SU-DHL-6 (cell line): ENCODE data around the gene DLX1.
"Not testable (repeated sequence)": the region's sequence is repeated elsewhere in the genome, so short reads cannot be mapped to it uniquely, and the experiment has no call there.

Experiments used
- H2AFZ ChIP-seq: fragments of 200-600 bp; sonication (generic); 2 replicates; pipeline ENCODE4 v1.6.1; 2014; ENCODE audit warnings: low read depth, mild to moderate bottlenecking, moderate library complexity, mixed read lengths, antibody characterized with exemption, low read length; ENCODE audit not compliant: severe bottlenecking
- H3F3A ChIP-seq: fragments of 200-600 bp; shearing (Covaris generic); 2 replicates; pipeline ENCODE4 v1.6.0; 2016; ENCODE audit warnings: antibody characterized with exemption, mild to moderate bottlenecking; ENCODE audit not compliant: insufficient read depth
- H3K27ac ChIP-seq: fragments of 200-600 bp; sonication (generic); 2 replicates; pipeline ENCODE4 v1.5.1; 2016; ENCODE audit warnings: low read depth, mild to moderate bottlenecking, low read length, moderate library complexity, mixed read lengths
- H3K27me3 ChIP-seq: fragments of 200-600 bp; sonication (generic), shearing (Covaris generic); 2 replicates; pipeline ENCODE4 v1.6.0; 2014; ENCODE audit warnings: mild to moderate bottlenecking, low read length
- H3K36me3 ChIP-seq: fragments of 200-600 bp; sonication (generic); 2 replicates; pipeline ENCODE4 v1.6.1; 2014; ENCODE audit warnings: mild to moderate bottlenecking, low read length, mixed read lengths
- H3K4me2 ChIP-seq: fragments of 300-600, 200-600 bp; shearing (Covaris generic), sonication (generic); 2 replicates; pipeline ENCODE4 v1.6.0; 2014; ENCODE audit warnings: low read length, low read depth, mild to moderate bottlenecking; ENCODE audit not compliant: poor library complexity, severe bottlenecking
- H3K4me3 ChIP-seq: fragments of 200-600 bp; sonication (generic); 2 replicates; pipeline ENCODE4 v1.5.1; 2014; ENCODE audit warnings: antibody characterized with exemption, low read length, mild to moderate bottlenecking, mixed read lengths; ENCODE audit not compliant: insufficient read depth, poor library complexity, severe bottlenecking
- H3K79me2 ChIP-seq: fragments of 200-600 bp; sonication (generic); 2 replicates; pipeline ENCODE4 v1.6.1; 2014; ENCODE audit warnings: mild to moderate bottlenecking, low read length, moderate library complexity; ENCODE audit not compliant: insufficient read depth
- H3K9ac ChIP-seq: fragments of 200-600 bp; sonication (generic); 2 replicates; pipeline ENCODE4 v1.7.0; 2014; ENCODE audit warnings: mild to moderate bottlenecking, low read length
- H3K9me2 ChIP-seq: fragments of 200-600 bp; sonication (generic); replicated peaks from 2 replicates; pipeline ENCODE4 v1.6.1; 2014; ENCODE audit warnings: low read length; ENCODE audit not compliant: insufficient read depth
- H3K9me3 ChIP-seq: fragments of 200-600 bp; sonication (generic); 2 replicates; pipeline ENCODE4 v1.6.1; 2014; ENCODE audit warnings: low read length, mixed read lengths; ENCODE audit not compliant: insufficient read depth
- H4K20me1 ChIP-seq: fragments of 200-600 bp; sonication (generic); 2 replicates; pipeline ENCODE4 v1.6.1; 2014; ENCODE audit warnings: low read depth, mild to moderate bottlenecking, antibody characterized with exemption, low read length, moderate library complexity, mixed read lengths
- EZH2phosphoT487 ChIP-seq: fragments of 200-600 bp; sonication (generic), shearing (Covaris generic); conservative IDR thresholded peaks from 2 replicates; pipeline ENCODE4 v1.6.1; 2018; ENCODE audit warnings: mild to moderate bottlenecking, antibody characterized with exemption, low read length, moderate library complexity, mixed read lengths
- TF ChIP-seq, protein P1 (sequence below): fragments of 200-600 bp; sonication (generic); IDR thresholded peaks from one replicate; pipeline ENCODE4 v1.5.1; 2017; ENCODE audit warnings: antibody characterized with exemption, mild to moderate bottlenecking, low read length, moderate library complexity; ENCODE audit not compliant: insufficient read depth, poor library complexity, severe bottlenecking

The DLX1 gene

DNA sequence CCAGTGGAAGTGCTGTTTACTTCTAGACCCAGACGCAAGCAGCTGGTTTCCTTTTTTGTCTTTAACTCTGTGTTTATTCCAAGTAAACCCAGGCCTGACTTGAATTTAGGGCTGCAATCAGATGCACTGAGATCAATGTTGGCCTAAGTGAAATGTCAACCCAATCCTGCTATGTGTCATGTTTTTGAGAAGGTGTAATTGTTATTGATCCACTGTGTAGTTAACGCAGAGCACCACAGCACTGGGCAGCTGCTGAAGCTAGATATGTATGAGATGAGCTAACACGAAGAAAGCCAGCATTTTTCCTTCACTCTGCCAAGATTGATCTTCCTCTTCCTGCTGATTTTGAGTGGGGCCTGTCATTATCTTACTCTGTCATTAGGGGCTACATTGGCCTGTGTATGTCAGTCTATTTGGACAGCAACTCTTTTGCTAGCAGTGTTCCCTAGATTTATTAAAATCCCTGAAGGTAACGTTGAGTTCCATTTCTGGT, 18.9 kb upstream of the DLX1 start:
- Histone ChIP-seq H4K20me1 (no peaks in the 10 kb centered on the region), H3K79me2 (no peaks in the 10 kb centered on the region), H3K9ac (no peak overlapping the region), H3K4me3 (no peak overlapping the region), H3K27me3 (no peaks in the 10 kb centered on the region), H3K27ac (no peak overlapping the region), H3K9me3 (no peaks in the 10 kb centered on the region), H3K36me3 (no peaks in the 10 kb centered on the region), H3K9me2 (no peaks in the 10 kb centered on the region), H3K4me2 (no peak overlapping the region), H2AFZ (no peak overlapping the region), H3F3A (no peaks in the 10 kb centered on the region)
- no peak for TF ChIP-seq EZH2phosphoT487
- TF ChIP-seq, protein P1, sequence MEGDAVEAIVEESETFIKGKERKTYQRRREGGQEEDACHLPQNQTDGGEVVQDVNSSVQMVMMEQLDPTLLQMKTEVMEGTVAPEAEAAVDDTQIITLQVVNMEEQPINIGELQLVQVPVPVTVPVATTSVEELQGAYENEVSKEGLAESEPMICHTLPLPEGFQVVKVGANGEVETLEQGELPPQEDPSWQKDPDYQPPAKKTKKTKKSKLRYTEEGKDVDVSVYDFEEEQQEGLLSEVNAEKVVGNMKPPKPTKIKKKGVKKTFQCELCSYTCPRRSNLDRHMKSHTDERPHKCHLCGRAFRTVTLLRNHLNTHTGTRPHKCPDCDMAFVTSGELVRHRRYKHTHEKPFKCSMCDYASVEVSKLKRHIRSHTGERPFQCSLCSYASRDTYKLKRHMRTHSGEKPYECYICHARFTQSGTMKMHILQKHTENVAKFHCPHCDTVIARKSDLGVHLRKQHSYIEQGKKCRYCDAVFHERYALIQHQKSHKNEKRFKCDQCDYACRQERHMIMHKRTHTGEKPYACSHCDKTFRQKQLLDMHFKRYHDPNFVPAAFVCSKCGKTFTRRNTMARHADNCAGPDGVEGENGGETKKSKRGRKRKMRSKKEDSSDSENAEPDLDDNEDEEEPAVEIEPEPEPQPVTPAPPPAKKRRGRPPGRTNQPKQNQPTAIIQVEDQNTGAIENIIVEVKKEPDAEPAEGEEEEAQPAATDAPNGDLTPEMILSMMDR, result no peak

DNA sequence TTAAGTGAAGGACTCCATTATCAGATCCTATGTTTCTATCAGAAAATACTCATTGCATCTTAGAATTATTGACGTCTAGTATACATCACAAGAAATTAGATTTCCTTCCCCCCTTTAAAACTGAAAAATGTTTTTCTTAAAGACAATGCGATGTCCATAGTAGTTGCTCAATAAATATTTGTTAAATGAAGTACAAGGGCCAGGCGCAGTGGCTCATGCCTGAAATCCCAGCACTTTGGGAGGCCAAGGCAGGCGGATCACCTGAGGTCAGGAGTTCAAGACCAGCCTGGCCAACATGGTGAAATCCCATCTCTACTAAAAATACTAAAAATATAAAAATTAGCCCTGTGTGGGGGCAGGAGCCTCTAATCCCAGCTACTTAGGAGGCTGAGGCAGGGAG, 17.4 kb upstream of the DLX1 start:
- H4K20me1 ChIP-seq, H3K4me2 ChIP-seq, H3K4me3 ChIP-seq, H3K27me3 ChIP-seq, H3K9ac ChIP-seq, H3K27ac ChIP-seq, H3K9me3 ChIP-seq, H3K9me2 ChIP-seq, H3K36me3 ChIP-seq, H2AFZ ChIP-seq, H3F3A ChIP-seq, H3K79me2 ChIP-seq: not testable (repeated sequence)

DNA sequence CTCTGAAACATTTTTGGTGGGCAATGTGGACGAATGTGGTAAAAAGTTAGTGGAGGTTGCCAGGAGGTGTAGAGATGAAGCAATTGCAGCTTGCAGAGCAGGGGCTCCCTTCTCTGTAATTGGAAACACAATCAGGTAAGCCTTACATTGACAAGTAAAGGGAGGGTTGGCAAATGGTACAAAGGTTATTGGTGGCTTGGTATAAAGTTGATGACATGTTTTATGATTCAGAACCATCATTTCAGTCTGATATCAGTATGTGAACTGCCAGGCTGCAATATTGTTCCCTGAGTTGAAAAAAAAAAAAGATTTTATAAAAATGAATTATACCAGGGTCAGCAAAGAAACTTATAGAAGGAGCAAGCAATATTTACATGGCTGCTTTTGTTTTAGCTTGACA, 14.4 kb upstream of the DLX1 start:
- Histone ChIP-seq H3F3A (no peaks in the 10 kb centered on the region), H3K27ac (no peak overlapping the region), H3K79me2 (no peaks in the 10 kb centered on the region), H2AFZ (no peak overlapping the region), H3K9me3 (no peaks in the 10 kb centered on the region), H3K4me2 (no peak overlapping the region), H3K4me3 (no peak overlapping the region), H3K9ac (no peak overlapping the region), H3K27me3 (no peaks in the 10 kb centered on the region), H3K36me3 (no peaks in the 10 kb centered on the region), H3K9me2 (no peaks in the 10 kb centered on the region), H4K20me1 (no peaks in the 10 kb centered on the region)
- no peak for TF ChIP-seq EZH2phosphoT487
- TF ChIP-seq, protein P1, result no peak

DNA sequence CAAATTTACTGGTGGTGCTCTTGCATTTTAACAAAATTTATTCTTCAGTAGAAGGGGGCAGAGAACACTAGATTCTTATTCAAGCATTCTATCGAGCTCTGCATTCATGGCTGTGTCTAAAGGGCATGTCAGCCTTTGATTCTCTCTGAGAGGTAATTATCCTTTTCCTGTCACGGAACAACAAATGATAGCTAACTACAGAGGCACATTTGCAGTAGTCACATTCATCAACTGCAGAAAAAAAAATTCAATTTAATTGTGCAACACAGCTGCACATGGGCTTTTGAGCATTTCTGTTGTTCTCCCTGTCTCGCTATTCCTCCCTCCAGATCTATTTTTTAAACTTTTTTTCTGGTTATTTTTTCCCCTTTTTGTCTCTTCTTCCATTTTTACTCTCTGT, 13.0 kb upstream of the DLX1 start:
- Histone ChIP-seq H2AFZ (no peak overlapping the region), H4K20me1 (no peaks in the 10 kb centered on the region), H3K27me3 (no peaks in the 10 kb centered on the region), H3F3A (no peaks in the 10 kb centered on the region), H3K4me2 (no peak overlapping the region), H3K36me3 (no peaks in the 10 kb centered on the region), H3K9me3 (no peaks in the 10 kb centered on the region), H3K9ac (no peak overlapping the region), H3K4me3 (no peak overlapping the region), H3K9me2 (no peaks in the 10 kb centered on the region), H3K79me2 (no peaks in the 10 kb centered on the region), H3K27ac (no peak overlapping the region)
- TF ChIP-seq, protein P1, result no peak
- TF ChIP-seq EZH2phosphoT487, result no peak
